Frontal cortex (tissue), 4 donors: ENCODE results near the gene EMB. TPM values are rescaled to one million over a fixed set of nuclear protein-coding genes. Genes with fewer than 3 reads are reported as not detected.
"Not testable (repeated sequence)": the region's sequence is repeated elsewhere in the genome, so short reads cannot be mapped to it uniquely, and the experiment has no call there.

Experiments used
- DNase-seq, 2 donors: peaks; one replicate each; pipeline ENCODE4 v3.0.0; 2012; ENCODE audit warnings: low spot score in 2 of 2
- FAIRE-seq: peaks from 2 replicates; lab custom pipeline; 2012; peaks lifted over from hg19 to GRCh38; lab: Jason Lieb, UNC
- total RNA-seq: library from RNA; depleted of rRNA; stranded (reverse); fragments of >200 nt; gene quantifications from one replicate; pipeline ENCODE4 v1.2.3, GENCODE V29; 2014
- donor health status: control.
- donor health status: control.
- donor health status: control.

The EMB gene
- total RNA-seq, 1 donor from 2014 or later = 6.5 TPM

- FAIRE-seq, DNase-seq: not testable (repeated sequence)
Observed at GRCh38 chr5:50423100-50423799, 17.8 kb downstream of the EMB start.

DNA sequence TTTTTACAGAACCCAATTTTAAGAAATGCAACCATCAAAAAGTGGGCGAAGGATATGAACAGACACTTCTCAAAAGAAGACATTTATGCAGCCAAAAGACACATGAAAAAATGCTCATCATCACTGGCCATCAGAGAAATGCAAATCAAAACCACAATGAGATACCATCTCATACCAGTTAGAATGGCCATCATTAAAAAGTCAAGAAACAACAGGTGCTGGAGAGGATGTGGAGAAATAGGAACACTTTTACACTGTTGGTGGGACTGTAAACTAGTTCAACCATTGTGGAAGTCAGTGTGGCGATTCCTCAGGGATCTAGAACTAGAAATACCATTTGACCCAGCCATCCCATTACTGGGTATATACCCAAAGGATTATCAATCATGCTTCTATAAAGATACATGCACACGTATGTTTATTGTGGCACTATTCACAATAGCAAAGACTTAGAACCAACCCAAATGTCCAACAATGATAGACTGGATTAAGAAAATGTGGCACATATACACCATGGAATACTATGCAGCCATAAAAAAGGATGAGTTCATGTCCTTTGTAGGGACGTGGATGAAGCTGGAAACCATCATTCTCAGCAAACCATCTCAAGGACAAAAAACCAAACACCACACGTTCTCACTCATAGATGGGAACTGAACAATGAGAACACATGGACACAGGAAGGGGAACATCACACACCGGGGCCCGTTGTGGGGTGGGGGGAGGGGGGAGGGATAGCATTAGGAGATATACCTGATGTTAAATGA is 19.7 kb downstream of the EMB start:
- FAIRE-seq, DNase-seq: not testable (repeated sequence)

DNA sequence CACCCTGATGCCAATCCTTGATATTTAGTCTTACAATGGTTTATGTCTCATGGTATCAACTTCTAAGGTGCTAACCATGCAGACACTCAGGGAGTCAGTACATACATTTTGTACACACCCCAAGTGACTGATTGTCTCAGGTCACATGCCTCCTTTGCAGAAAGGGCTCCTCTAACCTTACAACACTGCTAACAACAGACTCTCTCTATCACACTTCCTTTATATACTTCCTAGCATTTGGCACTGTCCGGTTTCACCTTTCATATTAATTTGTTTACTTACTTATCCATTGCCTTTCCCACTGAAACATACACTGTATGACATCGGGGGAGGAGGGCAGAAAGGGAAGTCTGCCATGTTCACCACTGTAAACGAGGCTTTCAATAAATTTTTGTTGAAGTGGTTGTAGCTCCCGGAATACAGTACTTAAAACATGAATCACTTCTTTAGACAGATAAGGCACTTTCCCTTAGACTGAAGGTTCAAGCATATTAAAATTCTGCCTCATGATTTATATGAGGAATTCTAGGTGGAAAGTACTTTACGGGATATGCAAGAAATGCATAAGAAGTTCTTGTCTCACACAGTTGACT is 20.6 kb downstream of the EMB start:
- DNase-seq = no peak

DNA sequence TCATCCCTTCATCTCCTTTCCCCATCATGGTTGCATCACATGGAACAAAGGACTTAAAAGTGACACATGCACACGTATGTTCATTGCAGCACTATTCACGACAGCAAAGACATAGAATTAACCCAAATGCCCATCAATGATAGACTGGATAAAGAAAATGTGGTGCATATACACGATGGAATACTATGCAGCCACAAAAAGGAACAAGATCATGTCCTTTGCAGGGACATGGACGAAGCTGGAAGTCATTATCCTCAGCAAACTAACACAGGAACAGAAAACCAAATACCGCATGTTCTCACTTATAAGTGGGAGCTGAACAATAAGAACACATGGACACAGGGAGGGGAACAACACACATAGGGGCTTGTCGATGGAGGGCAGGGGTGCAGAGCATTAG is 21.4 kb downstream of the EMB start:
- not testable (repeated sequence) for FAIRE-seq, DNase-seq

More for the DNA sequence above, 20.6 kb downstream of the EMB start:
- FAIRE-seq = no peak

DNA sequence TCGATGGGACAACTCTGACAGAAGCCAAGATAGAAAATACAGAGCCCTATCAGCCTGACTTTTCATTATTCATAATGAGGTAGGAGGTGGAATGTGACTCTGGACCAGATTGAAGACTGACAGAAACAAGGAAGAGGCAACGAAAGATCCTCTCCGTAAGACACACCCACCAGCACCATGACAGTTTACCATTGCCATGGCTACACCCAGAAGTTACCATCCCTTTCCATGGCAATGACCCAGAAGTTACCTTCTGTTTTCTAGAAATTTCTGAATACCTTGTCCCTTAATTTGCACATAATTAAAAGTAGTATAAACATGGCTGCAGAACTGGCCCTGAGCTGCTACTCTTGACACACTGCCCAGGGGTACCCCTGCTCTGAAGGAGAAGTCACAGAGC is 24.5 kb downstream of the EMB start:
- FAIRE-seq = not testable (repeated sequence)

GRCh38 chr5:50415912-50416311 is 25.2 kb downstream of the EMB start:
- FAIRE-seq (no peak), DNase-seq (no peak)

More for the DNA sequence above, 24.5 kb downstream of the EMB start:
- DNase-seq = not testable (repeated sequence)

DNA sequence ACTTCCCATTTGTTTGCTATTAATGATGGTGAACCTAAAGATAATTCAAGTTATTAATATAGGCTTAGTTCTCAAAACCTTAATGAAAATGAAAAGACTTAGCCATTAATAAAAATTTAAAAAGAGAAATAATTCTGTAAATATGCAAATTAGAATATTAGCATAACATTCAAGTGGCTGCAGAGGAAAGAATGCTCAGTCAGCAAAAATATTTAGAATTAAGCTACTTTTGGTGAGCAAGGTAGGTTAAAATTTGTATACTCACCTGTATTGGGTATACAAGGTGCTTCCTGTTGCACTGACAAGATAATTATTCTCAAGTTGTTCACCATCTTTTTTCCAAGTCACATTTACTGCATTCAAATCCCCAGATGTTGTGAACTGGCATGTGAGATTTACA is 30.2 kb downstream of the EMB start:
- FAIRE-seq, DNase-seq: not testable (repeated sequence)

DNA sequence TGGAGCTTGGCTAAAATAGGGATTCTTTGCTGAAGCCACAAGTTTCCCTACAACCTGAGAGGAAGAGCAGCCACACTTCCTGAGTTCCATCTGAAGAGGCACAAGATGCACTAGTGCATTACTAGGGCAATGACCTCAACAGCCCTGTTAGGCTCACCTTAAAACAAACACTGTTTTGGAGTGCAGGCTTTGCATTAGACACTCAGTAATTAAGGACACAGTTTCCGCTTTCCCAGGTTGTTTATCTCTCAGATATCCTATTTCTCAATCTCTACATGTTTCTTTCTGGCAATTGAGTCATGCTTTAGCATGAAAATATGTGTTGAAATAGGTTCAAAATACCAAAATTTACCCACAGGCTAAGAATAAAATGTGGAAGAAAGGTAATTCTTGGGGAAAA is 34.2 kb downstream of the EMB start:
- DNase-seq = no peak
- FAIRE-seq = no peak

GRCh38 chr5:50401336-50401735 is 39.8 kb downstream of the EMB start:
- DNase-seq (no peak), FAIRE-seq (no peak)

GRCh38 chr5:50393925-50394609 is 47.0 kb downstream of the EMB start:
- not testable (repeated sequence) for DNase-seq, FAIRE-seq

DNA sequence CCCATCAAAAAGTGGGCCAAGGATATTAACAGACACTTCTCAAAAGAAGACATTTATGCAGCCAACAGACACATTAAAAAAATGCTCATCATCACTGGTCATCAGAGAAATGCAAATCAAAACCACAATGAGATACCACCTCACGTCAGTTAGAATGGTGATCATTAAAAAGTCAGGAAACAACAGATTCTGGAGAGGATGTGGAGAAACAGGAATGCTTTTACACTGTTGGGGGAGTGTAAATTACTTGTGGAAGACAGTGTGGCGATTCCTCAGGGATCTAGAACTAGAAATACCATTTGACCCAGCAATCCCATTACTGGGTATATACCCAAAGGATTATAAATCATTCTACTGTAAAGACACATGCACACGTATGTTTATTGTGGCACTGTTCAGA is 48.8 kb downstream of the EMB start:
- not testable (repeated sequence) for DNase-seq, FAIRE-seq

GRCh38 chr5:50384381-50384780 is 56.7 kb downstream of the EMB start:
- not testable (repeated sequence) for DNase-seq, FAIRE-seq

- FAIRE-seq, DNase-seq: not testable (repeated sequence)
Observed at GRCh38 chr5:50376696-50377095, 64.4 kb downstream of the EMB start.

- FAIRE-seq, DNase-seq: not testable (repeated sequence)
Observed at GRCh38 chr5:50369287-50370033, 71.6 kb downstream of the EMB start.

GRCh38 chr5:50365426-50366251 is 75.4 kb downstream of the EMB start:
- peak in 1 of 2 donors; percentile 1 for DNase-seq
- no peak for FAIRE-seq

GRCh38 chr5:50364535-50365309 is 76.4 kb downstream of the EMB start:
- not testable (repeated sequence) for DNase-seq, FAIRE-seq

- FAIRE-seq = no peak
- DNase-seq = no peak
Observed at GRCh38 chr5:50359187-50359586, 81.9 kb downstream of the EMB start.

- DNase-seq (no peak), FAIRE-seq (no peak)
Observed at GRCh38 chr5:50352382-50352781, 88.7 kb downstream of the EMB start.
